WTC11 (cell line): ENCODE data around the gene AGAP5. TPM values are rescaled to one million over a fixed set of nuclear protein-coding genes. Genes with fewer than 3 reads are reported as not detected.
"Not testable (repeated sequence)": the region's sequence is repeated elsewhere in the genome, so short reads cannot be mapped to it uniquely, and the experiment has no call there.

Source experiments
- ATAC-seq: fragments of 200-7000 bp; cut with Tn5 transposase; 2 replicates; pipeline ENCODE4 v1.10.0; 2021; ENCODE audit warnings: mild to moderate bottlenecking, moderate library complexity
- CTCF ChIA-PET: fragments of 300-600 bp; sonication (Branson Sonifier 250); formaldehyde crosslinking; loops from one replicate; lab custom pipeline; 2021; ENCODE audit warnings: antibody characterized with exemption; lab: Charles Lee
- POLR2A ChIA-PET: fragments of 350-600 bp; sonication (Branson Sonifier 250); formaldehyde crosslinking; loops from one replicate; lab custom pipeline; 2021; ENCODE audit warnings: antibody characterized with exemption; lab: Charles Lee
- DNase-seq: peaks from one replicate; pipeline ENCODE4 v3.0.0; 2021; ENCODE audit warnings: low spot score
- H3K27ac Mint-ChIP-seq: 2 replicates; pipeline ENCODE4 v1.8.0; 2021; ENCODE audit warnings: mixed read lengths
- H3K27me3 Mint-ChIP-seq: 2 replicates; pipeline ENCODE4 v1.8.0; 2021; ENCODE audit warnings: low read depth, mild to moderate bottlenecking, moderate library complexity, mixed read lengths
- H3K36me3 Mint-ChIP-seq: 2 replicates; pipeline ENCODE4 v1.8.0; 2021; ENCODE audit warnings: mixed read lengths
- H3K4me1 Mint-ChIP-seq: 2 replicates; pipeline ENCODE4 v1.8.0; 2022; ENCODE audit warnings: mixed read lengths
- H3K4me3 Mint-ChIP-seq: 2 replicates; pipeline ENCODE4 v1.8.0; 2021; ENCODE audit warnings: mild to moderate bottlenecking, moderate library complexity, mixed read lengths
- H3K9me3 Mint-ChIP-seq: 2 replicates; pipeline ENCODE4 v1.8.0; 2021; ENCODE audit warnings: mixed read lengths
- CTCF ChIP-seq: fragments of 200-600 bp; IDR thresholded peaks from 2 replicates; pipeline ENCODE4 v1.8.0; 2022; ENCODE audit warnings: antibody characterized with exemption
- EMX1 ChIP-seq: fragments of 250-450 bp; sonication (Bioruptor Pico); IDR thresholded peaks from 2 replicates; pipeline ENCODE4 v1.8.0; 2021; ENCODE audit warnings: mild to moderate bottlenecking
- FOXK1 ChIP-seq: sonication (generic); formaldehyde crosslinking; IDR thresholded peaks from 2 replicates; pipeline ENCODE4 v1.8.0; 2022; ENCODE audit warnings: mild to moderate bottlenecking, moderate library complexity, missing genetic modification reagents
- MLX ChIP-seq: sonication (generic); formaldehyde crosslinking; IDR thresholded peaks from 2 replicates; pipeline ENCODE4 v1.8.1; 2023; ENCODE audit warnings: mild to moderate bottlenecking, missing genetic modification reagents, moderate library complexity
- NR2C2 ChIP-seq: sonication (generic); formaldehyde crosslinking; IDR thresholded peaks from 2 replicates; pipeline ENCODE4 v1.8.0; 2022; ENCODE audit warnings: mild to moderate bottlenecking, missing genetic modification reagents
- NR3C1 ChIP-seq: sonication (generic); formaldehyde crosslinking; conservative IDR thresholded peaks from 2 replicates; pipeline ENCODE4 v1.8.1; 2023; ENCODE audit warnings: low read depth, mild to moderate bottlenecking, missing genetic modification reagents
- RELA ChIP-seq: sonication (generic); formaldehyde crosslinking; IDR thresholded peaks from 2 replicates; pipeline ENCODE4 v1.8.1; 2022; ENCODE audit warnings: missing genetic modification reagents, mild to moderate bottlenecking, borderline replicate concordance
- TCF7 ChIP-seq: sonication (generic); formaldehyde crosslinking; IDR thresholded peaks from 2 replicates; pipeline ENCODE4 v1.8.0; 2022; ENCODE audit warnings: mild to moderate bottlenecking, low read depth, missing genetic modification reagents, moderate library complexity
- TP53 ChIP-seq: sonication (generic); formaldehyde crosslinking; IDR thresholded peaks from 2 replicates; pipeline ENCODE4 v1.8.1; 2023; ENCODE audit warnings: mild to moderate bottlenecking, missing genetic modification reagents
- ZNF138 ChIP-seq: sonication (generic); formaldehyde crosslinking; conservative IDR thresholded peaks from 2 replicates; pipeline ENCODE4 v1.8.1; 2022; ENCODE audit warnings: mild to moderate bottlenecking, moderate library complexity, missing genetic modification reagents
- ZNF671 ChIP-seq: fragments of 250-450 bp; sonication (Bioruptor Pico); IDR thresholded peaks from 2 replicates; pipeline ENCODE4 v1.8.0; 2021; ENCODE audit warnings: mild to moderate bottlenecking
- total RNA-seq: library from RNA; stranded (reverse); gene quantifications from 3 replicates; pipeline ENCODE4 v1.2.3, GENCODE V29; 2021
- TF ChIP-seq, protein P1 (sequence below): sonication (generic); formaldehyde crosslinking; IDR thresholded peaks from 2 replicates; pipeline ENCODE4 v1.8.1; 2022; ENCODE audit warnings: low read depth, missing genetic modification reagents, borderline replicate concordance
- TF ChIP-seq, protein P2 (sequence below): sonication (generic); formaldehyde crosslinking; IDR thresholded peaks from 2 replicates; pipeline ENCODE4 v1.8.0; 2023; ENCODE audit warnings: mild to moderate bottlenecking, missing genetic modification reagents

AGAP5 gene
- total RNA-seq, 1 experiment from 2014 or later: 7.5 TPM

DNA sequence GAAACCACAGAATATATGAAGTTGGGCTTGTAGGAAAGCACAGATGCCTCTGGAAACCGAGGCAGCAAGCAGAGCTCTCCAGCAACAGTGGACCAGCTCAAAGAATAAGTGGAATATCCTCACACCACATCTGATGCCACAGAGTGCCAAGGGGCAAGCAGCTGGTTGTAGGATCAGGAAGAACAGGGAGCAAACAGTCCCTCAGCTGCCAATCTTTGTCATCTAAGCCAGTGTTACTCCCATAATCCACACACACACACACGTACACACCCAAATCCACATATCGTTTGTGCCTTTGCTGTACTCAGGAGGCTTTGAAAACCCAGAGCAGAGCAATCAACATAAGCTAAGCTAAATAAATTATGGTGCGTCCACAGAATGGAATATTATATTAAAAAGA is 25.6 kb upstream of the AGAP5 start (continued):
- TF ChIP-seq, protein P1, sequence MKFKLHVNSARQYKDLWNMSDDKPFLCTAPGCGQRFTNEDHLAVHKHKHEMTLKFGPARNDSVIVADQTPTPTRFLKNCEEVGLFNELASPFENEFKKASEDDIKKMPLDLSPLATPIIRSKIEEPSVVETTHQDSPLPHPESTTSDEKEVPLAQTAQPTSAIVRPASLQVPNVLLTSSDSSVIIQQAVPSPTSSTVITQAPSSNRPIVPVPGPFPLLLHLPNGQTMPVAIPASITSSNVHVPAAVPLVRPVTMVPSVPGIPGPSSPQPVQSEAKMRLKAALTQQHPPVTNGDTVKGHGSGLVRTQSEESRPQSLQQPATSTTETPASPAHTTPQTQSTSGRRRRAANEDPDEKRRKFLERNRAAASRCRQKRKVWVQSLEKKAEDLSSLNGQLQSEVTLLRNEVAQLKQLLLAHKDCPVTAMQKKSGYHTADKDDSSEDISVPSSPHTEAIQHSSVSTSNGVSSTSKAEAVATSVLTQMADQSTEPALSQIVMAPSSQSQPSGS (CRISPR knock-in tag): no peak

DNA sequence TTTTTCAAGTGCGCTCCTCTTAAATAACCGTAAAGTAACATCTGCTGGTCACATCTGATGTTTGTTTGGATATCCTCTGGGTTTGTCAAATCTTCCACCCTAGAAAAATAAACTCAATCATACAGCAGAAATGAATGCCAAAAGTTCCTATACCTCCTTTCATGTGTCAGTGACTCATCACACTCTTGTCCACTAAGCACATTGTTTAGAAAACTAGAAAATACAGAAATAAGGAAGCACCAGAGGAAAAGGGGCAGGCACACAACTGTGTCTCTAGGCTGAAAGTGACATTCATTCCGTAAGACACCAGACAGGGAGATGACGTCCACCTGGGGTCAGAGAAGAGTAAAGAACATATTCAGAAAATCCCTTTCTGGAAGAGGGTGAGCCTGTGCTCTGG is 22.7 kb upstream of the AGAP5 start:
- H3K27me3 Mint-ChIP-seq, H3K4me1 Mint-ChIP-seq, H3K27ac Mint-ChIP-seq, DNase-seq, H3K9me3 Mint-ChIP-seq, POLR2A ChIA-PET, CTCF ChIA-PET, H3K4me3 Mint-ChIP-seq, ATAC-seq: not testable (repeated sequence)
- H3K36me3 Mint-ChIP-seq: peaks cover 35% of the 10 kb centered on the region

DNA sequence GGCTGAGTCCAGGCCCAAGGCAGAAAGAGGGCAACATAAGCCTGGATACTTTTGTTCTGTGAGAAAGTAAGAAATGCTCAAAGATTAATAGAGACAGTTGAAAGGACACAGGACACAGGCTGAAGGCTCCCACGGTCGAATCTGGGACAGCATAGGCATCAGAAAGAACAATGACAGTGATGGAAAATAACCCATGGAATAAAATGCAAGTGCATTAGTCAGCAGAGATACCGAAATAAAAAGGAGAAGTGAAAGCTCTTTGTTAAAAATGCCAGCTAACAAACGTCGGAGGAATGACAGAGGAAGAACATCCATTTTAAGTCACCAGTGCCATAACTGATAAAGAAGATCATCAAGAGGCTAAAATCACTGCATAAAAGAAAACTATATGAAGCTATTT is 19.6 kb upstream of the AGAP5 start:
- H3K36me3 Mint-ChIP-seq: peaks cover 35% of the 10 kb centered on the region
- no peaks in the 10 kb centered on the region for H3K9me3 Mint-ChIP-seq
- ChIA-PET POLR2A (no interaction called here), CTCF (no interaction called here)
- no peak for TF ChIP-seq NR3C1 (CRISPR knock-in tag)
- TF ChIP-seq ZNF138 (CRISPR knock-in tag): no peak
- no peak for TF ChIP-seq ZNF671 (CRISPR knock-in tag)
- no peak for TF ChIP-seq EMX1 (CRISPR knock-in tag)
- no peak for TF ChIP-seq MLX (CRISPR knock-in tag)
- no peak for TF ChIP-seq CTCF
- no peak overlapping the region for H3K4me3 Mint-ChIP-seq
- no peaks in the 10 kb centered on the region for H3K4me1 Mint-ChIP-seq
- no peak for DNase-seq
- no peaks in the 10 kb centered on the region for H3K27me3 Mint-ChIP-seq
- ATAC-seq: no peak
- no peak overlapping the region for H3K27ac Mint-ChIP-seq

- Mint-ChIP-seq H3K4me3 (no peak overlapping the region), H3K36me3 (peaks cover 31% of the 10 kb centered on the region), H3K9me3 (no peaks in the 10 kb centered on the region), H3K27ac (no peak overlapping the region), H3K4me1 (no peaks in the 10 kb centered on the region), H3K27me3 (no peaks in the 10 kb centered on the region)
- POLR2A ChIA-PET: no interaction called here
- ATAC-seq (no peak), DNase-seq (no peak)
- CTCF ChIA-PET: no interaction called here
- TF ChIP-seq, protein P2, sequence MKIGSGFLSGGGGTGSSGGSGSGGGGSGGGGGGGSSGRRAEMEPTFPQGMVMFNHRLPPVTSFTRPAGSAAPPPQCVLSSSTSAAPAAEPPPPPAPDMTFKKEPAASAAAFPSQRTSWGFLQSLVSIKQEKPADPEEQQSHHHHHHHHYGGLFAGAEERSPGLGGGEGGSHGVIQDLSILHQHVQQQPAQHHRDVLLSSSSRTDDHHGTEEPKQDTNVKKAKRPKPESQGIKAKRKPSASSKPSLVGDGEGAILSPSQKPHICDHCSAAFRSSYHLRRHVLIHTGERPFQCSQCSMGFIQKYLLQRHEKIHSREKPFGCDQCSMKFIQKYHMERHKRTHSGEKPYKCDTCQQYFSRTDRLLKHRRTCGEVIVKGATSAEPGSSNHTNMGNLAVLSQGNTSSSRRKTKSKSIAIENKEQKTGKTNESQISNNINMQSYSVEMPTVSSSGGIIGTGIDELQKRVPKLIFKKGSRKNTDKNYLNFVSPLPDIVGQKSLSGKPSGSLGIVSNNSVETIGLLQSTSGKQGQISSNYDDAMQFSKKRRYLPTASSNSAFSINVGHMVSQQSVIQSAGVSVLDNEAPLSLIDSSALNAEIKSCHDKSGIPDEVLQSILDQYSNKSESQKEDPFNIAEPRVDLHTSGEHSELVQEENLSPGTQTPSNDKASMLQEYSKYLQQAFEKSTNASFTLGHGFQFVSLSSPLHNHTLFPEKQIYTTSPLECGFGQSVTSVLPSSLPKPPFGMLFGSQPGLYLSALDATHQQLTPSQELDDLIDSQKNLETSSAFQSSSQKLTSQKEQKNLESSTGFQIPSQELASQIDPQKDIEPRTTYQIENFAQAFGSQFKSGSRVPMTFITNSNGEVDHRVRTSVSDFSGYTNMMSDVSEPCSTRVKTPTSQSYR (CRISPR knock-in tag): no peak
- TF ChIP-seq TP53 (CRISPR knock-in tag) (no peak), TCF7 (CRISPR knock-in tag) (no peak), NR2C2 (no peak), FOXK1 (CRISPR knock-in tag) (no peak), RELA (CRISPR knock-in tag) (no peak)
These were observed 18.3 kb upstream of the AGAP5 start for GRCh38 chr10:73716251-73716650.

DNA sequence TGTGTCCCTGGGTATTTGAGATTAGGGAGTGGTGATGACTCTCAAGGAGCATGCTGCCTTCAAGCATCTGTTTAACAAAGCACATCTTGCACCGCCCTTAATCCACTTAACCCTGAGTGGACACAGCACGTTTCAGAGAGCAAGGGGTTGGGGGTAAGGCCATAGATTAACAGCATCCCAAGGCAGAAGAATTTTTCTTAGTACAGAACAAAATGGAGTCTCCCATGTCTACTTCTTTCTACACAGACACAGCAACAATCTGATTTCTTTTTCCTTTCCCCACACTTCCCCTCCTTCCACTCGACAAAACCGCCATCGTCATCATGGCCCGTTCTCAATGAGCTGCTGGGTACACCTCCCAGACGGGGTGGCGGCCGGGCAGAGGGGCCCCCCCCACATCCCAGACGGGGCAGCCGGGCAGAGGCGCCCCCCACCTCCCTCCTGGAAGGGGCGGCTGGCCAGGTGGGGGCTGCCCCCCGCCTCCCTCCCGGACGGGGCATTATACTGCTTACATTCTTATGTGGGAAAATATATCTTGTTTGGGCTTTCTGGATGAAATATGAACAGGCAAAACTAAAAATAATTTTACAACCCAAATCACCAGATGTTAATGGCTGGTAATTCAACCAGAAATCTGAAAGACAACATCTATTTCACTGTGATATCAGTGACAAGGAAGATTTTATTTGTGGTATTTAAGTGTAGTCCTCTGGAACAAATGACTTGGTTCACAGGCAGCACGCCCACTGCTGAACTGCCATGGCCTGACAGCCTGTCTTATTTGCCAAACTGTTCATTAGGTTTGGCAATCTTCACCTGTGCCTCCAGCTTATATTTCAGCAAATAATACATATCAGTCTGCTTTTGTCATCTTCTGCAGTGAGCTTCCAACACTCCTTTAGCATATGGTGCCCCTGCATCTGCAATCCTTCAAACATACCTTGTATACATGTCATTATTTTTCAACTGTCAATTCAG is 17.6 kb upstream of the AGAP5 start:
- H3K9me3 Mint-ChIP-seq, H3K4me1 Mint-ChIP-seq, H3K27me3 Mint-ChIP-seq, ATAC-seq, H3K4me3 Mint-ChIP-seq, H3K27ac Mint-ChIP-seq, DNase-seq, CTCF ChIA-PET, POLR2A ChIA-PET: not testable (repeated sequence)
- peaks cover 24% of the 10 kb centered on the region for H3K36me3 Mint-ChIP-seq

- H3K27ac Mint-ChIP-seq, DNase-seq, H3K4me1 Mint-ChIP-seq, CTCF ChIA-PET, H3K9me3 Mint-ChIP-seq, H3K27me3 Mint-ChIP-seq, POLR2A ChIA-PET, H3K4me3 Mint-ChIP-seq, ATAC-seq: not testable (repeated sequence)
- H3K36me3 Mint-ChIP-seq: peaks cover 21% of the 10 kb centered on the region
These were observed 16.6 kb upstream of the AGAP5 start for GRCh38 chr10:73714483-73714882.
